HEK293 (cell line): ENCODE data around the gene ALOXE3.
A peak's percentile ranks its signal among the peaks of the same experiment; 100 is the strongest.

Experiments used
- CTCF ChIA-PET: fragments of 350-600 bp; formaldehyde crosslinking; extraction: SDS; loops from one replicate; lab custom pipeline; 2021; ENCODE audit warnings: antibody characterized with exemption; lab: Yijun Ruan, JAX
- POLR2A ChIA-PET: fragments of 300-600 bp; formaldehyde crosslinking; extraction: SDS; loops from one replicate; lab custom pipeline; 2020; ENCODE audit warnings: antibody characterized with exemption, inconsistent platforms; lab: Yijun Ruan, JAX
- H3K27ac ChIP-seq: fragments of 200-500 bp; sonication (Bioruptor generic); 2 replicates; pipeline ENCODE4 v1.5.1; 2014; ENCODE audit warnings: low read depth, low read length, control low read depth, inconsistent platforms; ENCODE audit errors: extremely low read depth
- H3K36me3 ChIP-seq, 2 experiments: fragments of 200-500 bp in 1 of 2; sonication (Bioruptor generic) in 1 of 2; 1 replicate in 1 of 2; 2 replicates in 1 of 2; pipeline ENCODE4 v1.5.1; 2014 to 2017; ENCODE audit warnings: inconsistent platforms in 2 of 2, low read length in 2 of 2; ENCODE audit not compliant: control insufficient read depth in 2 of 2, insufficient read depth in 1 of 2
- H3K4me1 ChIP-seq: fragments of 200-500 bp; sonication (Bioruptor generic); 2 replicates; pipeline ENCODE4 v1.5.1; 2014; ENCODE audit warnings: mild to moderate bottlenecking, low read length, inconsistent platforms; ENCODE audit not compliant: control insufficient read depth, insufficient read depth
- H3K4me3 ChIP-seq: 2 replicates; pipeline ENCODE4 v1.5.1; 2011; ENCODE audit warnings: low read depth, mild to moderate bottlenecking, control low read depth, low read length, moderate library complexity
- H3K9me3 ChIP-seq: fragments of 200-500 bp; sonication (Bioruptor generic); 2 replicates; pipeline ENCODE4 v1.5.1; 2014; ENCODE audit warnings: low read depth, low read length, inconsistent platforms; ENCODE audit not compliant: control insufficient read depth, insufficient read depth
- GFI1B ChIP-seq: fragments of 450-650 bp; formaldehyde crosslinking; IDR thresholded peaks from 2 replicates; pipeline ENCODE4 v1.5.1; 2016; ENCODE audit warnings: missing biosample characterization, missing genetic modification characterization
- HOXD13 ChIP-seq: sonication (generic); formaldehyde crosslinking; IDR thresholded peaks from 2 replicates; pipeline ENCODE4 v1.8.0; 2022; ENCODE audit warnings: missing genetic modification reagents, borderline replicate concordance
- ZBTB1 ChIP-seq: fragments of 450-650 bp; formaldehyde crosslinking; IDR thresholded peaks from 2 replicates; pipeline ENCODE4 v1.5.1; 2016; ENCODE audit warnings: missing biosample characterization, missing genetic modification characterization
- ZBTB7A ChIP-seq: fragments of 450-650 bp; formaldehyde crosslinking; IDR thresholded peaks from 2 replicates; pipeline ENCODE4 v1.5.1; 2016; ENCODE audit warnings: low read depth, missing biosample characterization, missing genetic modification characterization
- ZNF19 ChIP-seq: fragments of 450-650 bp; formaldehyde crosslinking; IDR thresholded peaks from 2 replicates; pipeline ENCODE4; 2016; ENCODE audit warnings: missing biosample characterization, missing genetic modification characterization, low read depth
- ZNF221 ChIP-seq: fragments of 450-650 bp; formaldehyde crosslinking; IDR thresholded peaks from 2 replicates; pipeline ENCODE4 v1.5.1; 2017; ENCODE audit warnings: missing biosample characterization, missing genetic modification characterization, borderline replicate concordance
- ZNF266 ChIP-seq: fragments of 450-650 bp; formaldehyde crosslinking; IDR thresholded peaks from 2 replicates; pipeline ENCODE4 v1.5.1; 2016; ENCODE audit warnings: missing biosample characterization, missing genetic modification characterization, low read depth
- ZNF416 ChIP-seq: fragments of 450-650 bp; formaldehyde crosslinking; IDR thresholded peaks from 2 replicates; pipeline ENCODE4 v1.5.1; 2016; ENCODE audit warnings: missing biosample characterization, missing genetic modification characterization
- ZNF473 ChIP-seq: fragments of 450-650 bp; formaldehyde crosslinking; IDR thresholded peaks from 2 replicates; pipeline ENCODE4 v1.5.1; 2017; ENCODE audit warnings: missing biosample characterization, missing genetic modification characterization
- ZNF530 ChIP-seq: fragments of 450-650 bp; formaldehyde crosslinking; IDR thresholded peaks from 2 replicates; pipeline ENCODE4 v1.5.1; 2016; ENCODE audit warnings: low read depth, missing biosample characterization, missing genetic modification characterization
- ZNF600 ChIP-seq: fragments of 450-650 bp; formaldehyde crosslinking; IDR thresholded peaks from 2 replicates; pipeline ENCODE4 v1.5.1; 2016; ENCODE audit warnings: missing biosample characterization, missing genetic modification characterization
- ZNF76 ChIP-seq: fragments of 450-650 bp; formaldehyde crosslinking; IDR thresholded peaks from 2 replicates; pipeline ENCODE4; 2016; ENCODE audit warnings: low read depth, missing biosample characterization, missing genetic modification characterization, borderline replicate concordance
- ZNF776 ChIP-seq: fragments of 450-650 bp; formaldehyde crosslinking; IDR thresholded peaks from 2 replicates; pipeline ENCODE4 v1.5.0; 2017; ENCODE audit warnings: missing biosample characterization, missing genetic modification characterization, borderline replicate concordance
- ZNF792 ChIP-seq: fragments of 450-650 bp; formaldehyde crosslinking; IDR thresholded peaks from 2 replicates; pipeline ENCODE4 v1.5.1; 2016; ENCODE audit warnings: missing biosample characterization, missing genetic modification characterization
- ZNF837 ChIP-seq: fragments of 450-650 bp; formaldehyde crosslinking; IDR thresholded peaks from 2 replicates; pipeline ENCODE4 v1.5.1; 2016; ENCODE audit warnings: missing biosample characterization, missing genetic modification characterization
- ZSCAN16 ChIP-seq: fragments of 450-650 bp; formaldehyde crosslinking; IDR thresholded peaks from 2 replicates; pipeline ENCODE4 v1.5.1; 2016; ENCODE audit warnings: missing biosample characterization, missing genetic modification characterization
- TF ChIP-seq, protein P1 (sequence below): fragments of 450-650 bp; formaldehyde crosslinking; conservative IDR thresholded peaks from 2 replicates; pipeline ENCODE4 v1.5.1; 2016; ENCODE audit warnings: low read depth, missing biosample characterization, missing genetic modification characterization
- TF ChIP-seq, protein P2 (sequence below): fragments of 450-650 bp; formaldehyde crosslinking; IDR thresholded peaks from 2 replicates; pipeline ENCODE4 v1.5.1; 2016; ENCODE audit warnings: missing biosample characterization, missing genetic modification characterization

Gene ALOXE3

DNA sequence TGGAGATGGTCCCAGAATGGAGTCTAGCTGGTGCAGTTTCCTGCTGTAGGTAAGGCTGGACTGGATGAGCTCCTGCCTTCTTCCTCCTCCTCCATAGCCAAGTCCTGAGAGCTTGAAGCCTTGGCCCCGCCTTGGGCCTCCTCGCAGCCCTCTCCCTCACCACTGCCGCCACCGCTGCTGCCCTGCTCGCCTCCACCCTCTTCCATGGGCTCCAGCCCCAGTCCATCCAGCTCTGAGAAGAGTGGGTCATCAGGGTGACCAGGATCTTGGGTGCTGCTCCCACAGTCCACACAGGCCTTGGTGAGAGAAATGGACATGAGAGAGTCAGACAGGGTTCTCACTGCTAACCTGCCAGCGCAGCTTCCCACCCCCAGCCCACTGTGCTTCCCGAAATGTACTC is 22.7 kb upstream of the ALOXE3 start:
- no peak for TF ChIP-seq ZBTB1 (tag by site-specific recombination)
- 0 out of 2 replicates have a peak, but pooled peaks have one; percentile 27 for TF ChIP-seq ZNF600 (tag by site-specific recombination)
- TF ChIP-seq ZNF19 (tag by site-specific recombination), result no peak
- TF ChIP-seq, all 188 proteins: peak for 1
- POLR2A ChIA-PET, result interaction anchor here (1.0 to 4.5 kb wide), 5 partner anchors 17 to 148 kb away, joined by 4 to 31 read pairs (median 9); partner anchors contain the start of genes AURKB, HES7 and RANGRF
- CTCF ChIA-PET, result interaction anchor here (0.6 to 7.1 kb wide), 7 partner anchors 9 to 765 kb away, joined by 3 to 91 read pairs (median 4); partner anchors contain the start of gene PER1
- H3K36me3 ChIP-seq, result peaks cover 0 to 51% of the 10 kb centered on the region in 2 experiments; a peak in 1 of 3 replicates
- H3K9me3 ChIP-seq, result no peaks in the 10 kb centered on the region
- no peak overlapping the region for H3K27ac ChIP-seq
- 0 out of 2 replicates have a peak, but pooled peaks cover 4% of the 10 kb centered on the region for H3K4me1 ChIP-seq
- no peak overlapping the region for H3K4me3 ChIP-seq

DNA sequence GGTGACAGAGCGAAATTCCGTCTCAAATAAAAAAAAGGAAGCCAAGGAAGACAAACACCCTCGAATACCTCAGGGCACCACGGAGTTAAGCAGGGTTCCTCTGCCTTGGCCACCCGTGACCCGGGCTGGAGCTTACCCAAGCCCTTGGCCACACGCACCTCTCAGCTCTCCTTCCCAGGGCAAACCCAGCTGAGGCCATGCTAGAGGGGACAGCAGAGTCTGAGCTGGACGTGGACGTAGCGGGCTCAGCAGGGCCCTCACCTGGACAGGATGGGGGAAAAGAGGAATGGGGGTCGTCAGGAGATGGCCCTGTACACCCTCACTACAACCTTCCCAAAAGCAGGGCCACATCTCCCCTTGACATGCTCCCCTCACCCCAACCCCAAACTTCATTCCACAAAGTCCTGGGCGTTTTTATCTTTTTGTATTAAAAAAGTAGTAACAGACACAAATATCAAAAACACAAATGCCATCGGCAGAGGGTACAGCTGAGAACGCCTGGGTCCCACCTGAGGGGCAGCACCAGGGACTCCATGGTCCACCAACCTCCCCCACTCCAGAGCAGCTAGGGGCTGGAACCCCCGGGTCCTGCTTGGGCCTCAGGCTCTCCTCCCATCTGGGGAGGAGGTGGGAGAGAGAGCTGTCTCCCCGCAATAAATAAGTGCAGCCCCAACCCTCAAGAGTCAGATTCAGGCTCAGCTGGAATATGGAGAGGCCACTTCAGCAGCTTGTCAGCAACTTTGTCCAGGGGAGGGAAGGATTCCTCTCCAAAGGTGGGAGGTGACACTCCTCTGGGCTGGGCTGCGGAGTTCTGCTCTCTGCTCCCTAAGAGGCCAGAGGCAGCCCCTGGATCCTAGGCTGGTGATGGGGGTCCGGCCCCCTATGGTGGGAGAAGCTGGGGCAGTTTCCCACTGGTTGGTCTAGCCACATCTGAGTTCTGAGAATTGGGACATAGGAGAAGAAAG is 22.0 kb upstream of the ALOXE3 start:
- 0 out of 2 replicates have a peak, but pooled peaks cover 4% of the 10 kb centered on the region for H3K4me1 ChIP-seq
- H3K36me3 ChIP-seq, result peaks cover 0 to 44% of the 10 kb centered on the region in 2 experiments; a peak in 1 of 3 replicates
- TF ChIP-seq ZNF530, result no peak
- no peak for TF ChIP-seq HOXD13 (CRISPR knock-in tag)
- no peak for TF ChIP-seq GFI1B (tag by site-specific recombination)
- TF ChIP-seq ZBTB7A, result no peak
- TF ChIP-seq ZNF837 (tag by site-specific recombination), result no peak
- TF ChIP-seq ZNF473 (tag by site-specific recombination), result no peak
- no peak for TF ChIP-seq ZNF76 (tag by site-specific recombination)
- no peak for TF ChIP-seq ZNF792 (tag by site-specific recombination)
- TF ChIP-seq ZSCAN16 (tag by site-specific recombination), result no peak
- TF ChIP-seq, protein P1, sequence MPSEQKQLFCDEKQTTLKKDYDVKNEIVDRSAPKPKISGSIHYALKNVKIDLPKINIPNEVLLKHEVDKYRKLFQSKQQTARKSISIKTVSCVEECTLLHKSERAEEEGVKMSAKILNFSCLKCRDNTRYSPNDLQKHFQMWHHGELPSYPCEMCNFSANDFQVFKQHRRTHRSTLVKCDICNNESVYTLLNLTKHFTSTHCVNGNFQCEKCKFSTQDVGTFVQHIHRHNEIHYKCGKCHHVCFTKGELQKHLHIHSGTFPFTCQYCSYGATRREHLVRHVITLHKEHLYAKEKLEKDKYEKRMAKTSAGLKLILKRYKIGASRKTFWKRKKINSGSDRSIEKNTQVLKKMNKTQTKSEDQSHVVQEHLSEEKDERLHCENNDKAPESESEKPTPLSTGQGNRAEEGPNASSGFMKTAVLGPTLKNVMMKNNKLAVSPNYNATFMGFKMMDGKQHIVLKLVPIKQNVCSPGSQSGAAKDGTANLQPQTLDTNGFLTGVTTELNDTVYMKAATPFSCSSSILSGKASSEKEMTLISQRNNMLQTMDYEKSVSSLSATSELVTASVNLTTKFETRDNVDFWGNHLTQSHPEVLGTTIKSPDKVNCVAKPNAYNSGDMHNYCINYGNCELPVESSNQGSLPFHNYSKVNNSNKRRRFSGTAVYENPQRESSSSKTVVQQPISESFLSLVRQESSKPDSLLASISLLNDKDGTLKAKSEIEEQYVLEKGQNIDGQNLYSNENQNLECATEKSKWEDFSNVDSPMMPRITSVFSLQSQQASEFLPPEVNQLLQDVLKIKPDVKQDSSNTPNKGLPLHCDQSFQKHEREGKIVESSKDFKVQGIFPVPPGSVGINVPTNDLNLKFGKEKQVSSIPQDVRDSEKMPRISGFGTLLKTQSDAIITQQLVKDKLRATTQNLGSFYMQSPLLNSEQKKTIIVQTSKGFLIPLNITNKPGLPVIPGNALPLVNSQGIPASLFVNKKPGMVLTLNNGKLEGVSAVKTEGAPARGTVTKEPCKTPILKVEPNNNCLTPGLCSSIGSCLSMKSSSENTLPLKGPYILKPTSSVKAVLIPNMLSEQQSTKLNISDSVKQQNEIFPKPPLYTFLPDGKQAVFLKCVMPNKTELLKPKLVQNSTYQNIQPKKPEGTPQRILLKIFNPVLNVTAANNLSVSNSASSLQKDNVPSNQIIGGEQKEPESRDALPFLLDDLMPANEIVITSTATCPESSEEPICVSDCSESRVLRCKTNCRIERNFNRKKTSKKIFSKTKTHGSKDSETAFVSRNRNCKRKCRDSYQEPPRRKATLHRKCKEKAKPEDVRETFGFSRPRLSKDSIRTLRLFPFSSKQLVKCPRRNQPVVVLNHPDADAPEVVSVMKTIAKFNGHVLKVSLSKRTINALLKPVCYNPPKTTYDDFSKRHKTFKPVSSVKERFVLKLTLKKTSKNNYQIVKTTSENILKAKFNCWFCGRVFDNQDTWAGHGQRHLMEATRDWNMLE (tag by site-specific recombination), result no peak
- no peak for TF ChIP-seq ZNF776 (tag by site-specific recombination)
- TF ChIP-seq ZNF416 (tag by site-specific recombination), result no peak
- no peak for TF ChIP-seq ZNF221
- TF ChIP-seq, protein P2, sequence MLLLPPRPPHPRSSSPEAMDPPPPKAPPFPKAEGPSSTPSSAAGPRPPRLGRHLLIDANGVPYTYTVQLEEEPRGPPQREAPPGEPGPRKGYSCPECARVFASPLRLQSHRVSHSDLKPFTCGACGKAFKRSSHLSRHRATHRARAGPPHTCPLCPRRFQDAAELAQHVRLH, result no peak
- no peak for TF ChIP-seq ZNF266 (tag by site-specific recombination)
- TF ChIP-seq, all 188 proteins: peak for 0
- H3K27ac ChIP-seq, result no peak overlapping the region
- ChIA-PET CTCF (interaction anchor here (0.6 to 7.1 kb wide), 9 partner anchors 10 to 766 kb away, joined by 3 to 91 read pairs (median 4); partner anchors contain the start of gene PER1), POLR2A (interaction anchor here (1.0 to 4.5 kb wide), 7 partner anchors 17 to 148 kb away, joined by 4 to 31 read pairs (median 7); partner anchors contain the start of genes AURKB, HES7 and RANGRF)
- no peaks in the 10 kb centered on the region for H3K9me3 ChIP-seq
- no peak overlapping the region for H3K4me3 ChIP-seq
